WTC11 (cell line): ENCODE data around the gene CELF4. TPM values are rescaled to one million over a fixed set of nuclear protein-coding genes. Genes with fewer than 3 reads are reported as not detected.

Experiments used
- ATAC-seq: fragments of 200-7000 bp; cut with Tn5 transposase; 2 replicates; pipeline ENCODE4 v1.10.0; 2021; ENCODE audit warnings: mild to moderate bottlenecking, moderate library complexity
- CTCF ChIA-PET: fragments of 300-600 bp; sonication (Branson Sonifier 250); formaldehyde crosslinking; loops from one replicate; lab custom pipeline; 2021; ENCODE audit warnings: antibody characterized with exemption; lab: Charles Lee
- POLR2A ChIA-PET: fragments of 350-600 bp; sonication (Branson Sonifier 250); formaldehyde crosslinking; loops from one replicate; lab custom pipeline; 2021; ENCODE audit warnings: antibody characterized with exemption; lab: Charles Lee
- DNase-seq: peaks from one replicate; pipeline ENCODE4 v3.0.0; 2021; ENCODE audit warnings: low spot score
- H3K27ac Mint-ChIP-seq: 2 replicates; pipeline ENCODE4 v1.8.0; 2021; ENCODE audit warnings: mixed read lengths
- H3K27me3 Mint-ChIP-seq: 2 replicates; pipeline ENCODE4 v1.8.0; 2021; ENCODE audit warnings: low read depth, mild to moderate bottlenecking, moderate library complexity, mixed read lengths
- H3K36me3 Mint-ChIP-seq: 2 replicates; pipeline ENCODE4 v1.8.0; 2021; ENCODE audit warnings: mixed read lengths
- H3K4me1 Mint-ChIP-seq: 2 replicates; pipeline ENCODE4 v1.8.0; 2022; ENCODE audit warnings: mixed read lengths
- H3K4me3 Mint-ChIP-seq: 2 replicates; pipeline ENCODE4 v1.8.0; 2021; ENCODE audit warnings: mild to moderate bottlenecking, moderate library complexity, mixed read lengths
- H3K9me3 Mint-ChIP-seq: 2 replicates; pipeline ENCODE4 v1.8.0; 2021; ENCODE audit warnings: mixed read lengths
- ARID4B ChIP-seq: sonication (generic); formaldehyde crosslinking; IDR thresholded peaks from 2 replicates; pipeline ENCODE4 v1.8.0; 2023; ENCODE audit warnings: missing genetic modification reagents, mild to moderate bottlenecking, borderline replicate concordance
- CREM ChIP-seq: sonication (generic); formaldehyde crosslinking; IDR thresholded peaks from 2 replicates; pipeline ENCODE4 v1.8.1; 2022; ENCODE audit warnings: mild to moderate bottlenecking, missing genetic modification reagents, moderate library complexity
- FOXK1 ChIP-seq: sonication (generic); formaldehyde crosslinking; IDR thresholded peaks from 2 replicates; pipeline ENCODE4 v1.8.0; 2022; ENCODE audit warnings: mild to moderate bottlenecking, moderate library complexity, missing genetic modification reagents
- HMGA2 ChIP-seq: fragments of 250-450 bp; sonication (Bioruptor Pico); IDR thresholded peaks from 2 replicates; pipeline ENCODE4 v1.4.0; 2021; ENCODE audit warnings: mild to moderate bottlenecking, moderate library complexity
- MAX ChIP-seq: sonication (generic); formaldehyde crosslinking; IDR thresholded peaks from 2 replicates; pipeline ENCODE4 v1.8.0; 2022; ENCODE audit warnings: mild to moderate bottlenecking, missing genetic modification reagents
- OVOL2 ChIP-seq: fragments of 250-450 bp; sonication (Bioruptor Pico); IDR thresholded peaks from 2 replicates; pipeline ENCODE4 v1.9.0; 2021; ENCODE audit warnings: mild to moderate bottlenecking, borderline replicate concordance
- SMAD4 ChIP-seq: sonication (generic); formaldehyde crosslinking; IDR thresholded peaks from 2 replicates; pipeline ENCODE4 v1.8.0; 2022; ENCODE audit warnings: mild to moderate bottlenecking, missing genetic modification reagents
- SP1 ChIP-seq: sonication (generic); formaldehyde crosslinking; conservative IDR thresholded peaks from 2 replicates; pipeline ENCODE4 v1.8.1; 2022; ENCODE audit warnings: missing genetic modification reagents
- ZBTB21 ChIP-seq: sonication (generic); formaldehyde crosslinking; IDR thresholded peaks from 2 replicates; pipeline ENCODE4 v1.8.1; 2023; ENCODE audit warnings: mild to moderate bottlenecking, missing genetic modification reagents, borderline replicate concordance
- ZNF121 ChIP-seq: sonication (generic); formaldehyde crosslinking; IDR thresholded peaks from 2 replicates; pipeline ENCODE4 v1.8.0; 2023; ENCODE audit warnings: missing genetic modification reagents
- ZNF416 ChIP-seq: fragments of 250-450 bp; sonication (Bioruptor Pico); IDR thresholded peaks from 2 replicates; pipeline ENCODE4 v1.9.0; 2021; ENCODE audit warnings: mild to moderate bottlenecking, inconsistent platforms
- ZNF423 ChIP-seq: fragments of 250-450 bp; sonication (Bioruptor Pico); IDR thresholded peaks from 2 replicates; pipeline ENCODE4 v2.1.2; 2022; ENCODE audit warnings: mild to moderate bottlenecking, moderate library complexity
- total RNA-seq: library from RNA; stranded (reverse); gene quantifications from 3 replicates; pipeline ENCODE4 v1.2.3, GENCODE V29; 2021
- TF ChIP-seq, protein P1 (sequence below): sonication (generic); formaldehyde crosslinking; IDR thresholded peaks from 2 replicates; pipeline ENCODE4 v1.8.1; 2022; ENCODE audit warnings: low read depth, missing genetic modification reagents, borderline replicate concordance
- TF ChIP-seq, protein P2 (sequence below): fragments of 200-600 bp; IDR thresholded peaks from 2 replicates; pipeline ENCODE4 v1.8.0; 2022; ENCODE audit warnings: antibody characterized with exemption
- TF ChIP-seq, protein P3 (sequence below): sonication (generic); formaldehyde crosslinking; IDR thresholded peaks from 2 replicates; pipeline ENCODE4 v1.8.1; 2023; ENCODE audit warnings: mild to moderate bottlenecking, missing genetic modification reagents
- TF ChIP-seq, protein P4 (sequence below): fragments of 250-450 bp; sonication (Bioruptor Pico); IDR thresholded peaks from 2 replicates; pipeline ENCODE4 v1.9.0; 2021; ENCODE audit warnings: moderate library complexity, mild to moderate bottlenecking, inconsistent platforms, borderline replicate concordance
- TF ChIP-seq, protein P5 (sequence below): sonication (generic); formaldehyde crosslinking; IDR thresholded peaks from 2 replicates; pipeline ENCODE4 v1.8.1; 2022; ENCODE audit warnings: missing genetic modification reagents, borderline replicate concordance

CELF4 gene
- total RNA-seq, 1 experiment from 2014 or later: 2.9 TPM

GRCh38 chr18:37390687-37391086 is 174.9 kb downstream of the CELF4 start:
- peaks cover 12% of the 10 kb centered on the region for H3K36me3 Mint-ChIP-seq
- no peak overlapping the region for H3K4me3 Mint-ChIP-seq
- ATAC-seq: no peak
- TF ChIP-seq SP1 (CRISPR knock-in tag) (no peak), ZNF416 (CRISPR knock-in tag) (no peak), OVOL2 (CRISPR knock-in tag) (no peak), ZNF121 (no peak), ARID4B (no peak), CREM (CRISPR knock-in tag) (no peak), FOXK1 (no peak), HMGA2 (CRISPR knock-in tag) (no peak), MAX (CRISPR knock-in tag) (no peak), ZBTB21 (CRISPR knock-in tag) (no peak), ZNF423 (CRISPR knock-in tag) (no peak), SMAD4 (no peak)
- TF ChIP-seq, protein P1, sequence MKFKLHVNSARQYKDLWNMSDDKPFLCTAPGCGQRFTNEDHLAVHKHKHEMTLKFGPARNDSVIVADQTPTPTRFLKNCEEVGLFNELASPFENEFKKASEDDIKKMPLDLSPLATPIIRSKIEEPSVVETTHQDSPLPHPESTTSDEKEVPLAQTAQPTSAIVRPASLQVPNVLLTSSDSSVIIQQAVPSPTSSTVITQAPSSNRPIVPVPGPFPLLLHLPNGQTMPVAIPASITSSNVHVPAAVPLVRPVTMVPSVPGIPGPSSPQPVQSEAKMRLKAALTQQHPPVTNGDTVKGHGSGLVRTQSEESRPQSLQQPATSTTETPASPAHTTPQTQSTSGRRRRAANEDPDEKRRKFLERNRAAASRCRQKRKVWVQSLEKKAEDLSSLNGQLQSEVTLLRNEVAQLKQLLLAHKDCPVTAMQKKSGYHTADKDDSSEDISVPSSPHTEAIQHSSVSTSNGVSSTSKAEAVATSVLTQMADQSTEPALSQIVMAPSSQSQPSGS (CRISPR knock-in tag): no peak
- TF ChIP-seq, protein P2, sequence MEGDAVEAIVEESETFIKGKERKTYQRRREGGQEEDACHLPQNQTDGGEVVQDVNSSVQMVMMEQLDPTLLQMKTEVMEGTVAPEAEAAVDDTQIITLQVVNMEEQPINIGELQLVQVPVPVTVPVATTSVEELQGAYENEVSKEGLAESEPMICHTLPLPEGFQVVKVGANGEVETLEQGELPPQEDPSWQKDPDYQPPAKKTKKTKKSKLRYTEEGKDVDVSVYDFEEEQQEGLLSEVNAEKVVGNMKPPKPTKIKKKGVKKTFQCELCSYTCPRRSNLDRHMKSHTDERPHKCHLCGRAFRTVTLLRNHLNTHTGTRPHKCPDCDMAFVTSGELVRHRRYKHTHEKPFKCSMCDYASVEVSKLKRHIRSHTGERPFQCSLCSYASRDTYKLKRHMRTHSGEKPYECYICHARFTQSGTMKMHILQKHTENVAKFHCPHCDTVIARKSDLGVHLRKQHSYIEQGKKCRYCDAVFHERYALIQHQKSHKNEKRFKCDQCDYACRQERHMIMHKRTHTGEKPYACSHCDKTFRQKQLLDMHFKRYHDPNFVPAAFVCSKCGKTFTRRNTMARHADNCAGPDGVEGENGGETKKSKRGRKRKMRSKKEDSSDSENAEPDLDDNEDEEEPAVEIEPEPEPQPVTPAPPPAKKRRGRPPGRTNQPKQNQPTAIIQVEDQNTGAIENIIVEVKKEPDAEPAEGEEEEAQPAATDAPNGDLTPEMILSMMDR: no peak
- TF ChIP-seq, protein P3, sequence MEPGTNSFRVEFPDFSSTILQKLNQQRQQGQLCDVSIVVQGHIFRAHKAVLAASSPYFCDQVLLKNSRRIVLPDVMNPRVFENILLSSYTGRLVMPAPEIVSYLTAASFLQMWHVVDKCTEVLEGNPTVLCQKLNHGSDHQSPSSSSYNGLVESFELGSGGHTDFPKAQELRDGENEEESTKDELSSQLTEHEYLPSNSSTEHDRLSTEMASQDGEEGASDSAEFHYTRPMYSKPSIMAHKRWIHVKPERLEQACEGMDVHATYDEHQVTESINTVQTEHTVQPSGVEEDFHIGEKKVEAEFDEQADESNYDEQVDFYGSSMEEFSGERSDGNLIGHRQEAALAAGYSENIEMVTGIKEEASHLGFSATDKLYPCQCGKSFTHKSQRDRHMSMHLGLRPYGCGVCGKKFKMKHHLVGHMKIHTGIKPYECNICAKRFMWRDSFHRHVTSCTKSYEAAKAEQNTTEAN (CRISPR knock-in tag): no peak
- TF ChIP-seq, protein P4, sequence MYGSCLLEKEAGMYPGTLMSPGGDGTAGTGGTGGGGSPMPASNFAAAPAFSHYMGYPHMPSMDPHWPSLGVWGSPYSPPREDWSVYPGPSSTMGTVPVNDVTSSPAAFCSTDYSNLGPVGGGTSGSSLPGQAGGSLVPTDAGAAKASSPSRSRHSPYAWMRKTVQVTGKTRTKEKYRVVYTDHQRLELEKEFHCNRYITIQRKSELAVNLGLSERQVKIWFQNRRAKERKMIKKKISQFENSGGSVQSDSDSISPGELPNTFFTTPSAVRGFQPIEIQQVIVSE (CRISPR knock-in tag): no peak
- TF ChIP-seq, protein P5, sequence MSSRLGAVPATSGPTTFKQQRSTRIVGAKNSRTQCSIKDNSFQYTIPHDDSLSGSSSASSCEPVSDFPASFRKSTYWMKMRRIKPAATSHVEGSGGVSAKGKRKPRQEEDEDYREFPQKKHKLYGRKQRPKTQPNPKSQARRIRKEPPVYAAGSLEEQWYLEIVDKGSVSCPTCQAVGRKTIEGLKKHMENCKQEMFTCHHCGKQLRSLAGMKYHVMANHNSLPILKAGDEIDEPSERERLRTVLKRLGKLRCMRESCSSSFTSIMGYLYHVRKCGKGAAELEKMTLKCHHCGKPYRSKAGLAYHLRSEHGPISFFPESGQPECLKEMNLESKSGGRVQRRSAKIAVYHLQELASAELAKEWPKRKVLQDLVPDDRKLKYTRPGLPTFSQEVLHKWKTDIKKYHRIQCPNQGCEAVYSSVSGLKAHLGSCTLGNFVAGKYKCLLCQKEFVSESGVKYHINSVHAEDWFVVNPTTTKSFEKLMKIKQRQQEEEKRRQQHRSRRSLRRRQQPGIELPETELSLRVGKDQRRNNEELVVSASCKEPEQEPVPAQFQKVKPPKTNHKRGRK (CRISPR knock-in tag): no peak
- peaks cover 26% of the 10 kb centered on the region for H3K4me1 Mint-ChIP-seq
- ChIA-PET CTCF (interaction anchor here (1.1 kb wide), 1 partner anchor 9 kb away, joined by 3 read pairs; no protein-coding TSS in a partner anchor), POLR2A (no interaction called here)
- H3K27ac Mint-ChIP-seq: no peak overlapping the region
- peaks cover 15% of the 10 kb centered on the region for H3K9me3 Mint-ChIP-seq
- DNase-seq: no peak
- peaks cover 59% of the 10 kb centered on the region for H3K27me3 Mint-ChIP-seq
